Peyer's patch (tissue), 4 donors: ENCODE measurements around the gene TXK.

ENCODE experiments used
- CTCF ChIP-seq, 6 experiments: fragments of 450-650 bp in 4 of 6; fragments of 200-600 bp in 2 of 6; sonication (generic) in 1 of 6; IDR thresholded peaks; one replicate each; pipeline ENCODE4 v1.5.1; 2017 to 2019; ENCODE audit warnings: antibody characterized with exemption in 6 of 6, mild to moderate bottlenecking in 3 of 6, moderate library complexity in 1 of 6
- POLR2A ChIP-seq, 2 donors: fragments of 450-650 bp; IDR thresholded peaks; one replicate each; pipeline ENCODE4 v1.5.1; 2017; ENCODE audit warnings: antibody characterized with exemption in 2 of 2, mild to moderate bottlenecking in 2 of 2, moderate library complexity in 2 of 2

GRCh38 chr4:48043504-48043903 is 90.5 kb downstream of the TXK start:
- TF ChIP-seq CTCF (IDR thresholded peaks at IDR 0.05): no peak
- TF ChIP-seq POLR2A (IDR thresholded peaks at IDR 0.05): no peak
